Erythroblast (primary cell): ENCODE measurements around the gene N4BP3.
A peak's percentile ranks its signal among the peaks of the same experiment; 100 is the strongest.

ENCODE experiments used
- DNase-seq, 2 experiments: peaks; one replicate each; lab custom pipeline; 2025; lab: John Stamatoyannopoulos, UW
- GATA1 ChIP-seq: IDR thresholded peaks from 2 replicates; pipeline ENCODE4 v1.6.1; 2011; ENCODE audit warnings: low read depth, mild to moderate bottlenecking, control low read depth, low read length, moderate library complexity
- POLR2A ChIP-seq: IDR thresholded peaks from 2 replicates; pipeline ENCODE4 v1.6.1; 2011; ENCODE audit warnings: mild to moderate bottlenecking, low read length

The N4BP3 gene

DNA sequence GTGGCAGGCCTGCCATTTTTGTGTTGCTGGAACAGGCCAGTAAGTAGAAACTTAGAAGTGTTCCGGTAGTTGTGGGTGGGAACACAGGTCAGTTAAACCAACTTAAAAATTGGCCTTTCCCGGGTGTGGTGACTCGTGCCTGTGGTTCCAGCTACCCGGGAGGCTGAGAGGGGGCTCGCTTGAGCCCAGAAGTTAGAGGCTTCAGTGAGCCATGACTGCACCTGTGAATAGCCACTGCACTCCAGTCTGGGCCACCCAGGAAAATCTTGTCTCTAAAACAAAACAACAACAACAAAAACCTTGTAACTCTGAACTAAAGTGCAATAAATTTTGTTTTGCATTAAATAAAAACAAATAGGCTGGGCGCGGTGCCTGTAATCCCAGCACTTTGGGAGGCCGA lies 41.7 kb downstream of the N4BP3 start:
- no peak for DNase-seq

DNA sequence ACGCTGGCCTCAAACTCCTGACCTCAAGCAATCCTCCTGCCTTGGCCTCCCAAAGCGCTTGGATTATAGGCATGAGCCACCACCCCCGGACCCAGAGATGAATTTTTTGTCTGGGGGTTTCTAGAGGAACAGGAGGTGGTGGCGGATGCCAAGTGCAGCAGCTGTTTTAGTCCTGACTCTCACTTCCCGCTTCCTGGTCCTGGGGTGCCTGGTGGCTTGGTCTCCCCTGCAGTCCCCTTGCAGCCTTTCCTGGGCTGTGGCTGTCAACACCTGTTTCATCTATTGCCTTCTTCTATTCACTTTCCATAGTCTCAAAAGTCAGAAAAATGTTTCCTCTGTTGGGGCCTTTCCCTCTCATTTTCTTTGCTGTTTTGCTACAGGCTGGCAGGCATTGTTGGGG lies 46.8 kb downstream of the N4BP3 start:
- no peak for TF ChIP-seq POLR2A
- TF ChIP-seq GATA1: no peak
- no peak for DNase-seq

More for the DNA sequence above, 41.7 kb downstream of the N4BP3 start:
- TF ChIP-seq GATA1: no peak
- no peak for TF ChIP-seq POLR2A

DNA sequence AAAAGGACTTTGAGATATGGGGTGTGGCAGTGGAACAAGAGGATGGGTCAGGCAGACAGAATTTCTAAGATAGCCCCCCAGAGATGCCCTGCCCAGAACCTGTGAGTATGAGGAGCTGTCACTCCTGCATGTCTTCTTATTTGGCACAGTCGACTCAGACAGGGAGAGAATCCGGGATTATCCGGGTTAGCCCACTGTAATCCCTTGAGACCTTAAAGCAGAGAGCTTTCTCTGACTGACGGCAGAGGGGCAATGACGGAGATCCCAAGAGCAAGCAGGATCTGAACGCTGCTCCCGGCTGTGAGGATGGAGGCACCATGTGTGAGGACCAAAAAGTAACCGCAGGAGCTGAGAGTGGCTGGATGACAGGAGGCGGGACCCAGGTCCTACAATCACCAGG lies 49.1 kb downstream of the N4BP3 start:
- TF ChIP-seq GATA1 (no peak), POLR2A (no peak)
- no peak for DNase-seq

DNA sequence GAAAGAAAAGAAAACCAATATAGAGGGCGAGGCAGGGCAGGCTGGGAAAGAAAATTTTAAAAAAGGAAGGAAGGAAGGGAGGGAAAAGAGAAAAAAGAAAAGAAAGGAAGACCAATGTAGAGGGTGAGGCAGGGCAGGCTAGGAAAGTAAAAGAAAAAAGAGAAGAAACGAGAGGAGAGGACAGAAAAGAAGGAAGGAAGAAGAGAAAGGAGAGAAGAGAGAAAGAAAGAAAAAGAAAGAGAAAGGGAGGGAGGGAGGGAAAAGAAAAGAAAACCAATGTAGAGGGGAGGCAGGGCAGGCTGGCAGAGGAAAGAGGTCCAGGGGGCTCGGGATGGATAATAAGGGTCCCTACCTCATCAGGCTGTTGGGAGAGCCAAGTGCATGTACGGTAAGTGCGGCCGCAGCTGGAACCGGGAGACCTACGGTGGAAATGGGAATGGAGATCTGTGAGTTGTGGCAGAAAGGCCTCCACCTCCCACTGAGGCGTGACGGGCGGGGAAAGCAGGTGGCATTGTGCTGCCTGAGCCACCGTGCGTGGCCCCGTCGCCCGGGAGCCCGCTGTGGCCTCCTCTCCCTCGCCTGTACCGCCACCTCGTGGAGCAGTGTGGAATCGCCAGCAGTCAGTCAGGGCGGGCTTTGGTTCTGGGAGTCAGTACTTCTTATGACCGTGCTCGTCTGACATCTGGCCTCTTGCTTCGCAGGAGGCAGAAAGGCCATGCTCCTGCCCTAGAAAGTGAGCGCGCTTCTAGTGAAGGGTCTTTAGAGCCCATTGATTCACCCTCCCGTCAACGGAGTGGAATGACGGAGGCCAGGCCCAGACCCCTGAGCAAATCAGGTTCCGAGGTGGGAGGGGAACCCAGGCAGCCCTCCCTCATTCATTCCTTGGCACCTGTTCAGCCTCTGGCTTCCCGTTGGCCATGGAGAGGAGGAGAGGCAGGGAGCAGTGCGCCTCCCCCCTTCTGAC lies 50.7 kb downstream of the N4BP3 start:
- peak; percentile 77 to 89 for DNase-seq
- no peak for TF ChIP-seq GATA1
- no peak for TF ChIP-seq POLR2A

DNA sequence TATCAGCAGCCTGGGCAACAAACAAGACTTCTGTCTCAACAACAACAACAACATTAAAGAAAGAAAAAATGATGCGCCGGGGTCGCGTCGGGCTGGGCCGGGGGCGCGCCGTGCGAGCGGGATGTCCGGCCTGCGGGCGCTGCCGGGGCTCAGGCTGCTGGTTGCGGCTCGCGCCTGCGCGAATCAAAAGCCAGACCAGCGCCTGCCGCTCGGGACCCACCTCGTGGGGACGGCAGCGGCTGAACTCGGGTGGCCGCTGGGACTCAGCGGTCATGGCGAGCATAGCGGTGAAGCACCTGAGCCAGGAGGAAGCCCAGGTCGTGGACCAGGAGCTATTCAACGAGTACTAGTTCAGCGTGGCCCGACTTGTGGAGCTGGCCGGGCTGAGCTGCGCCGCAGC lies 52.2 kb downstream of the N4BP3 start:
- no peak for DNase-seq
- no peak for TF ChIP-seq GATA1
- no peak for TF ChIP-seq POLR2A

DNA sequence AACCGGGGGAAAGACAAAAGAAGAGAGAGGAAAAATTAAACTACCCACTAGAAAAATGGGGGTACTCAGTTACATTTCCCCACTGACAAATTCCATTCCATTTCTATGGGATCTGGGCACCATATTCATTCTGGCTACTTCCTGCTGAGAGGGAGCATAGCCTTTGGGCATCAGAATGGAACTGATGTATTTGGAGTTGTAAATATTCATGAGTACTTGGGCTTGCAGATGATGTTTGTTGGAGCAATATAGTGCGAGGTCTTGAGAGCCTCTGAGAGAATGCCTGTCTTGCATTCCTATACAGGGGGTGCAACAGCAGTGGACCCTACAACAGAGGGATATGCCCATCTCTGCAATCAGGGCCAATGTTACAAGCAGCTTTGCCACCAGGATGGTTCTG lies 57.1 kb downstream of the N4BP3 start:
- TF ChIP-seq GATA1 (no peak), POLR2A (no peak)
- no peak for DNase-seq

DNA sequence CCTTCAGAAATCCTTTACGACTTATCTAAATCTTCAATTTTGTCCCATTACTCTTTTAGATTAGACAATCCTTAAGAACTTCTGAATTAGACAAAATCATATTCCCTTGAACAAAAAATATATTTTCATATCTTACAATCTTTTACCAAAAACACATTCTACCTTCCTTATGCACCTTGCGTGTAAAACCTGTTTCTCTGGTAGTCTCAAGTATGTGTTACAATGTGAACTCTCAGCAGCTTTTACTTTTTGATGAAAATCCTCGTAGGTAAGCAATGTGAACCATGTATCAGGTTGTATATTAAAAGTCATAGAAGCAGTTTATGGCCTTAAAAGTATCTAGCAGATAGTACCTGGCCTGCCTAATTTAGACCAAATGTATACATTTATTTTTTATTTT lies 61.1 kb downstream of the N4BP3 start:
- no peak for DNase-seq
- no peak for TF ChIP-seq GATA1
- no peak for TF ChIP-seq POLR2A
